Effector CD4-positive, alpha-beta T cell (primary cell): ENCODE results near the gene ANKRD62.
"Not testable (repeated sequence)": the region's sequence is repeated elsewhere in the genome, so short reads cannot be mapped to it uniquely, and the experiment has no call there.

Experiments used
- DNase-seq: peaks from one replicate; pipeline ENCODE4 v3.0.0-alpha.2; 2020

Gene ANKRD62

DNA sequence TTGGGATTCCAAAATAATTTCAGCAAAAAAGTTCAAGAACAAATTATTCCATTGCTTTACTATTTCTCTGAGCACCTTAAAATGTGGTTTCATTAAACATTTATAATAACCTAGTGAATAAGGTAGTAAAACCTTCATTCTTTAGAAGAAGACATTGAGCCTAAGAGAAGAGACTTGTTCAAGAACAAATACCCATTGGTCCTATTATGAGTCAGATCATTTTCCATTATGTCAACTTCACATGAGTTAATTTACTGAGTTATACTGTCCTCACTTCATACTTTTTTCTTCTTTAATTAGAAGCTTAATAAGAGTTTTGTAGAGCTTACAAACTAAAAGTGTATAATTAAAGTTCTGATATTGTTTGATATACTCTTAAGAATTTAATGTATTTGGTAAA lies 5.5 kb downstream of the ANKRD62 start:
- no peak for DNase-seq

DNA sequence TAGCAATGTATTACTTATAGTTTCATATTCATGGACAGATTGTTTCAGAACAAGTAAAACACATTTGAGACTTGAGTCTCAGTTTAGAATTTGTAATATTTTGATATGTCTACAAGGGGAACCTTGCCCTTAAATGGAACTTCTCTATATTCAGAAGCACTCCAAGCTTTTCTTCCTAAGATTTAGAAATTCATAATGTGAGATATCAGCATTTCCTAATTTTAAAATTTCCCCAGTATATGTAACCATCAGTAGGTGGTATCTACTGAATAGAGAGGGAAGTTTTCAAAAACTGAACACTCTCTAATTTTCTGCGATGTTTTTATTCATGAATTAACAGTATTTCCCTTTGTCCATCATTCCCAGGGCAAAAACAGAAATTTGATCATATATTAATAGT lies 7.6 kb downstream of the ANKRD62 start:
- no peak for DNase-seq

DNA sequence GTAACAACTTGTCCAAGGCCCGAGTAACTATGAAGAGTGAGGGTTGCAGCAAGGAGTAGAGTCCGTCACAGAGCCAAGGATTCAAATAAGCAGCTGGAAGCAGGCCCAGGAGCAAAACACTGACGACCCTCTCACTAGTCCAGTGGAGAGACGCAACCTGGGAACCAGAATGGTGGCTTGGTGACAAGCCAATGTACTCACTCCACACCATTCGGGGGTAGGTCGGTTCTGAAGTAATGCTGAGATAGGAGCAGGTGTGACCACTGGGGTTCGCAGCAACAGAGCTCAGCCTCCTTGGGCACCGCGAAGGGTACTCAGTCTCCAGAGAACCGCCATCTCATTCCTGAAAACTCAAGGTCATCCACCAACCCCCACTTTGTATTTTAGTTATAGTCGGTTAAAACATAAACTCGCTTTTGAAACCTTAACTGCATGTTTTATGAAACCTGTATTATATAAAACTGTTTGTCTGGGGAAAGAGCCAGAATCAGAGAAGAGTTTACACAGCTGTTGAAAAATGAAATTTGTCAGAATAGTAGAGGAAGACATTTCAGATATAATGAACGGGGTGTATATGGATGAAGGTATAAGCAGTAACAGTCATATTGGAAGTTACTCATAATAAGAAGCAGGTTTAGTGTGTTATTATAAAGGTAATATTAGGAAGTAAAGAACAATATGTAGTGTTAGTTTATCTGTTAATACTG lies 8.6 kb downstream of the ANKRD62 start:
- no peak for DNase-seq

DNA sequence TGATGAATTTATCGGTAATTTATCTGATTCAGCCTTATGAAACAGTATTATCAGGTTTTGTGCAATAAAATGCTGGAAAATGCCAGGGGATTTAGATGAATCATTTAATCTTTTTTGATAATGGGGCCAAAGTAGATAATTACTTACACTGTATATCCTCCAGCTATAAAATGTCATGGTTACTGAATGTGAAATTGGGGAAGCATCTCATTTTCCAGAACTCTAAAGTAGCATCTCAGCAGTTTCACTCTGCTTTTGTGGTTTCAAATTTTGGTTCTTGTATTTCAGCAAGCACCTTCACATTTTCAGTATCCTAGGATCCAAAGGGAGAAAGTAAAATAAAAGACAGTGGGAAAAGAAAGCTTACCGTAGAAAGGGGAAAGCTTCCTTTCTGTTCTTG lies 12.8 kb downstream of the ANKRD62 start:
- DNase-seq, result no peak

DNA sequence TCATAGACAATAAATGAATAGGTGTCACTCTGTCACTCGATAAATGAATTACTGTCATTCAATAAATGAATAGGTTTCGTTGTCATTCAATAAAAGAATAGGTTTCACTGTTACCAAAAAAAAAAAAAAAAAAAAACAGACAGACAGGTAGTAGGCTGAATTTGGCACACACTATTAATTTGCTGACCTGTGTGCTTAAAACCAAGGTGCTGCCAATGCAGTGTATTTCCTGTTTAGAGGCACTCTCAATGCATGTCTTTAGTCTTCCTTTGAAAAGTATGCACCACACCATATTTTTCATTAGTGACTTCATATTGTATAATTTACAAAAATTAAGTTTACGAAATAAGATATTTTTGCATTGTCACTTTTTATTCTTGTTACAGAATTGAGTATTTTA lies 16.2 kb downstream of the ANKRD62 start:
- no peak for DNase-seq

DNA sequence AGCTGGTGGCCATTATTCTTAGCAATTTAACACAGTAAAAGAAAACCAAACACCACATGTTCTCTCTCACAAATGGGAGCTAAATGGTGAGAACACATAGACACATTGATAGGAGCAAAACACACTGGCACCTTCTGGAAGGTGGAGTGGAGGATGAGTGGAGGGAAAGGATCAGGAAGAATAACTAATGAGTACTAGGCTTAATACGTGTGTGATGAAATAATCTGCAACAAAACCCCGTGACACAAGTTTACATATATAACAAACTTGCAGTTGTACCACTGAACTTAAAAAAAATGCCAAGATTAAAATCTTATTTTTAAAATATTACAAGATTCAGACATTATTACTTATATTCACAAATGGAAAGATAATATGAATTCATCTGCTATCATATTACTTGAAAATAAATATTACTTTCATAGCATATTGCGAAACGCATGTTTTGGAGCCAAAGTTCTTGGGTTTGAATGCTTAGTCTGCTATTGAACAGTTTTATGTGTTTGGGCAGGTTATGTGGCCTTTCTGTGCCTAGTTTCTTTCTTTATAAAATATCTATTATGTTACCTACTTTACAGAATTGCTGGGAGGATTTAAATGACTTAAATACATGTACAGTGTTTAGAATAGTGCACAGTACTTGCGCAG lies 20.5 kb downstream of the ANKRD62 start:
- no peak for DNase-seq

DNA sequence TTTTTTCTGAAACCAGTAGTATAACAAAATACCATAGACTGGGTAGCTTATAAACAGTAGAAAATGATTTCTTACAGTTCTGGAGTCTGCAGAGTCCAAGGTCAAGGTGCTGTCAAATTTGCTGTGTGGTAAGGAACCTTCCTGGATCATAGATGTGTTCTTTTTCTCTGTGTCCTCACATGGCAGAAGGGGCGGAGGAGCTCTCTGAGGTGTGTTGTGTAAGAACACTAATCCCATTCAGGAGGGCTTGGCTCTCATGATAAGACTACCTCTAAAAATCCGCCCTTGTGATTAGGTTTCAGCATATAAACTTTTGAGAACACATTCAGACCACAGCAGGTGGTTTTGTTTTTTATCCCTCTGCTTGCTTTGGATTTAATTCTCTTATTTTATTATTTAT lies 25.7 kb downstream of the ANKRD62 start:
- DNase-seq, result no peak

DNA sequence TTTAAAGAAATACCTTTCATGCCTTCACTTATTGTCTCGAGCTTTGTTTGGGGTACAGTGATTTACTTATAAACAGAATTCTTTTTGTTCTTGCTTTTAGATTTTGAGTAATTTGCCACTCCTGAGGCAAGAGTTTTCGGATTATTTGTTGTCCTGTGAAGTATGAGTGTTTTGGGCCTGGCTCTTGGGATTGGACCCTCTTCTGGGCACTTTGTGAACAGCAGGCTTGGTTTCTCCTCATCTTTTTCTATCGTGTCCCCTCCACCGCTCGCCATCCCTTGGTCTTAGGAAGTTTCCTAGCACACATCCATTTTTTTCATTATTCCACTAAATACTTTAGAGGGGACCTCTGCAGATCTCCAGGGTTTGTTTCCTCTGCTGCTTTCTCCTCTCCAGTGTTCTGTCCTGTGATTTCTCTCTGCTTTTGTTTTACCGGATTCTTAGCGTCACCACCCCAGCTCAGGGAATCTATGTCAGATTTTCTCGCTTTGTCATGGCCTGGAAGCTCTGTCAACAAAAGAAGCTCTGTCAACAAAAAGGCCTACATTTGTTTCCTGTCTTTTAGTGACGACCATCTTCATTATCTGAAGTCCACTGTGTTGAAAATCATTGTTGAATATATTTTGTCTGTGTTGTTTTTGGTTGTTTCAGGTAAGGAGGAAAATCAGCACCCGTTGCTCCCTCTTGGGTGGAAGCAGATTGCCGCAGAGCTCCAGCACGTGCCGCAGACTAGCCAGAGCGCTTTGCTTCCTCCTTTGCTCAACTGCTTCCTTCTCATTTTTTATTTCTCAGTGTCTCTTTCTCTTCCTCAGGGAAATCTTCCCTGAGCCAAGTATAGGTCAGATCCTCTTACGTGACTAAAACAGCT lies 27.8 kb downstream of the ANKRD62 start:
- DNase-seq, result no peak

DNA sequence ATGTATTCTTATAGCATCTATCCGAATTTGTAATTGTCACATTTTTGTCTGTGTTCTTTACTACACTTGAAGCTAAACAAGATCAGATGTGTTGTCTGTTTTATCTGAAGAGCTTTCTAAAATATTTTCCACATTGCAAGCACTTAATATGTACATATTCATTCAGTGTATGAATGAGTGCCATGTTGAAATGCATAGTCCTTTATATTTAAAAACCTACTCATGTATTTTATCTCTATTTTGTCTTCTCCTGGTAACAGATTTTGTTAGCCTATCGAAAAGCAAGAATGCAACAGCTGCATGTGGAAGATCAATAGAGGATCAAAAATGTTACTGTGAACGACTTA lies 28.4 kb downstream of the ANKRD62 start:
- not testable (repeated sequence) for DNase-seq

DNA sequence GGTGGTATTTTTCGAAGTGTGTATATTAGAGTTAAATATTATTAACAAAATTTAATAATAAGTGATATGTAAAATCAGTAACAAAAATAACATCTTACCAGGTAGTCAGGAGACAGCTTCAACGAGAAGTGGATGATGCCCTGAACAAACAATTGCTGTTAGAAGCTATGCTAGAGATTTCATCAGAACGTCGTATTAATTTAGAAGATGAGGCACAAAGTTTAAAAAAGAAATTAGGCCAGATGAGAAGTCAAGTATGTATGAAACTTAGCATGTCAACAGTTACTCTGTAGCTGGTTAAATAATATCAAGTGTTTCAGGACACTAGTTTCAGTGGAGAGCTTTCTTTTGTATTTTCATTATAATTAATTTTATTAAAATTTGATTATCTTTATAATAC lies 34.0 kb downstream of the ANKRD62 start:
- not testable (repeated sequence) for DNase-seq

DNA sequence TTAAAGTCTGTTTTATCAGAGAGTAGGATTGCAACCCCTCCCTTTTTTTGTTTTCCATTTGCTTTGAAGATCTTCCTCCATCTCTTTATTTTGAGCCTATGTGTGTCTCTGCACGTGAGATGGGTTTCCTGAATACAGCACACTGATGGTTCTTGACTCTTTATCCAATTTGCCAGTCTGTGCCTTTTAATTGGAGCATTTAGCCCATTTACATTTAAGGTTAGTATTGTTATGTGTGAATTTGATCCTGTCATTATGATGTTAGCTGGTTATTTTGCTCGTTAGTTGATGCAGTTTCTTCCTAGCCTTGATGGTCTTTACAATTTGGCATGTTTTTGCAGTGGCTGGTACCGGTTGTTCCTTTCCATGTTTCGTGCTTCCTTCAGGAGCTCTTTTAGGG lies 45.2 kb downstream of the ANKRD62 start:
- DNase-seq, result not testable (repeated sequence)

DNA sequence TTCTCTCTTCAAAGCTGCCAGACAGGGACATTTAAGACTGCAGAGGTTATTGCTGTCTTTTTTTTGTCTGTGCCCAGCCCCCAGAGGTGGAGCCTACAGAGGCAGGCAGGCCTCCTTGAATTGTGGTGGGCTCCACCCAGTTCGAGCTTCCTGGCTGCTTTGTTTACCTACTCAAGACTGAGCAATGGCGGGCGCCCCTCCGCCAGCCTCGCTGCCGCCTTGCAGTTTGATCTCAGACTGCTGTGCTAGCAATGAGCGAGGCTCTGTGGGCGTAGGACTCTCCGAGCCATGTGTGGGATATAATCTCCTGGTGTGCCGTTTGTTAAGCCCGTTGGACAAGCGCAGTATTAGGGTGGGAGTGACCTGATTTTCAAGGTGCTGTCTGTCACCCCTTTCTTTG lies 47.2 kb downstream of the ANKRD62 start:
- DNase-seq, result not testable (repeated sequence)

DNA sequence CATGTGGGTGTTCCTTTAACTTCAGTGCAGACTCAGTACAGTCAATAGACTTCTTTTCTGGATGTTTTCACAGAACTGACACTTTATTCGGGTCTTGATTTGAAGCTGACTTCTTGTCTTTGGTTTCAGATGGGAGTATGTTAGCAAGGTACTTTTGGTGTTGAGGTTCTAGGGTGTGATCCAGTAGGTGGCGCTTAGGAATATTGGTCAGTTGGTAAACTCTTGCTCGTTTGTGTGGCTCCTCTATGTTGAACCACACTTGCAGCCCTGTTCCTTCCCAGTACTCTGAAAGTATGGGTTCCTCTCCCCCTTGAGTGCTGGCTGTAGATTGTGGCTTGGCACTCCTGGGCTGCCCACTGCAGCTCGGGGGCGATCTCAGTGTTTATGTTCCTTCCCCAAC lies 48.1 kb downstream of the ANKRD62 start:
- DNase-seq, result not testable (repeated sequence)

DNA sequence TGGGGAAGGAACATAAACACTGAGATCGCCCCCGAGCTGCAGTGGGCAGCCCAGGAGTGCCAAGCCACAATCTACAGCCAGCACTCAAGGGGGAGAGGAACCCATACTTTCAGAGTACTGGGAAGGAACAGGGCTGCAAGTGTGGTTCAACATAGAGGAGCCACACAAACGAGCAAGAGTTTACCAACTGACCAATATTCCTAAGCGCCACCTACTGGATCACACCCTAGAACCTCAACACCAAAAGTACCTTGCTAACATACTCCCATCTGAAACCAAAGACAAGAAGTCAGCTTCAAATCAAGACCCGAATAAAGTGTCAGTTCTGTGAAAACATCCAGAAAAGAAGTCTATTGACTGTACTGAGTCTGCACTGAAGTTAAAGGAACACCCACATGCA lies 55.8 kb downstream of the ANKRD62 start:
- DNase-seq, result not testable (repeated sequence)

DNA sequence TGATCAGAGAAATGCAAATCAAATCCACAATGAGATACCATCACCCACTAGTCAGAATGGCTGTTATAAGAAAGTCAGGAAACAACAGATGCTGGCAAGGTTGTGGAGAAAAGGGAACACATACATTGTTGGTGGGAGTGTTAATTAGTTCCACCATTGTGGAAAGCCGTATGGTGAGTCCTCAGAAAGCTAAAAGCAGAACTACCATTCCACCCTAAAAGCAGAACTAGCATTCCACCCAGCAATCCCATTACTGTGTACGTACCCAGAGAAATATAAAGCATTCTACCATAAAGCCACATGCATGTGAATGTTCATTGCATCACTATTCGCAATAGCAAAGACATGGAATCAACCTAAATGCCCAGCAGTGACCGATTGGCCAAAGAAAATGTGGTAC lies 60.7 kb downstream of the ANKRD62 start:
- DNase-seq, result no peak

DNA sequence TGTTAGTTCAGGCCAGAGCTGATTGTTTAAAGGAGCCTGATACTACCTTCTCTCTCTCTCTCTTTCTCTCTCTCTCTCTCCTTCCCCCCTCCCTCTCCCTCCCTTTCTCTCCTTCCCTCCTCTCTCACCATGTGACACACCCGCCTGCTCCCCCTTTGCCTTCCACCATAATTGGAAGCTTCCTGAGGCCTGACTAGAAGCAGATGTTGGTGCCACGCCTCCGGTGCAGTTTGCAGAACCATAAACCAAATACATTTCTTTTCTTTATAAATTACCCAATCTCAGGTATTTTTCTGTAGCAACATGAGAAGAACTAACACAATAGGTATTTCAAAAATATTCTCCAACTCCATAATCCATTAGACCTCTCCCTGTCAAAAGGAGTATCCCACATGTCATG lies 62.4 kb downstream of the ANKRD62 start:
- no peak for DNase-seq

DNA sequence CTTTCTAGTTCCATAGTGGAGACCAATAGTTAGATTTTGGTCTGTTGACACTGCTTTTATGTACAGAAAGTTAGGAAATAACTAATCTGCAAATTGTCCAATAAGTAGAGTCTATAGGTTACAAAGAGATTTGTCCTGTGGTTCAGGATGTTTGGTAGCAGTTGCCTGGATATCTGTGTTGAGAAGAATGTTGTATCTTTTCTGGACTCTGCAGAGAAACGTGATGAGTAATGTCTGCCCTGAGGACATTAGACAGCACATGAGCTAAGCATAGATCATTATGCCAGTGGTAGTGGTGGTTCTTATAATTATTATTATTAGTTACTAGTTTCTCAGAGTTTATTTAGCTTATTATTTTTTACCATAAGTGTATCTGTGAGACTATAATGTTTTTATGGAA lies 65.8 kb downstream of the ANKRD62 start:
- no peak for DNase-seq

DNA sequence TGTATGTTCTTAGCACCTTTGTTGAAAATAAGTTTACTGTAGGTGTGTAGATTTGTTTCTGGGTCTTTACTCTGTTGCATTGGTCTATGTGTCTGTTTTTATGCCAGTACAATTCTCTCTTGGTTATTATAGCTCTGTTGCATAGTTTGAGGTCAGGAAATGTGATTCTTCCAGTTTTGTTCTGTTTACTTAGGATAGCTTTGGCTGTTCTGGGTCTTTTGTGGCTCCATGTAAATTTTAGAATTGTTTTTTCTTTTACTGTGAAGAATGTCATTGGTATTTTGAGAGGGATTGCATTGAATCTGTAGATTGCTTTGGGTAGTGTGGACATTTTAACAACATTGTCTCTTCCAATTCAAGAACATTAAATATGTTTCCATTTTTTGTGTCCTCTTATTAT lies 69.1 kb downstream of the ANKRD62 start:
- no peak for DNase-seq

DNA sequence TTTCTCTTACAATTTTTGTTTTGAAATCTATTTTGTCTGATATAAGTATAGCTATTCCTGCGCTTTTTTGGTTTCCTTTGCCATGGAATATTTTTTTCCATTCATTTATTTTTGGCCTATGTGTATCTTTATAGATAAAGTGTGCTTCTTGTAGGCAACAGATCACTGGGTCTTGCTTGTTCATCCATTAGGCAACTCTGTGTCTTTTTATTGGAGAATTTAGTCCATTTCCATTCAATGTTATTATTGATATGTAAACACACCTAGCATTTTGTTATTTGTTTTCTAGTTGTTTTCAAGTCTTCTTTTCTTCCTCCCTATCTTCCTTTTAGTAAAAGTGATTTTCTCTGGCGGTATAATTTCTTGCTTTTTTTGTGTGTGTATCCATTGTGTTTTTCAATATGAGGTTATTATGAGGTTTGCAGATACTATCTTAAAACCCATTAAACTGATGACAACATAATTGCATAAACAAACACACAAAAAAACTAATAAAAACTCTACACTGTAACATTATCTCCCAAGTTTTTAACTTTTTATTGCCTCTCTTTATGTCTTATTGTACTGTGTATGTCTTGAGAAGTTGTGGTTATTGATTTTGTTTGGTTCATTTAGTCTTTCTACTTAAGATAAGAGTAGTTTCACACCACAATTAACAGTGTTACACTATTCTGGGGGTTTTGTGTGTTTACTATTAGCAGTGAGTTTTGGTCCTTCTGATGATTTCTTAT lies 71.6 kb downstream of the ANKRD62 start:
- no peak for DNase-seq
